Dermis blood vessel endothelial cell (primary cell): Measurements from ENCODE around the gene MAGI2. TPM values are rescaled to one million over a fixed set of nuclear protein-coding genes. Genes with fewer than 3 reads are reported as not detected.
"Not testable (repeated sequence)": the region's sequence is repeated elsewhere in the genome, so short reads cannot be mapped to it uniquely, and the experiment has no call there.

Source experiments
- DNase-seq: peaks from one replicate; pipeline ENCODE4 v3.0.0; 2010
- total RNA-seq: library from RNA; depleted of rRNA; stranded (reverse); fragments of >200 nt; gene quantifications from 2 replicates; pipeline ENCODE4 v1.2.3, GENCODE V29; 2014

The MAGI2 gene
- total RNA-seq, 1 donor from 2014 or later, result 2.4 TPM

GRCh38 chr7:79442766-79443165 is 10.7 kb downstream of the MAGI2 start:
- DNase-seq, result not testable (repeated sequence)

- no peak for DNase-seq
Measured at GRCh38 chr7:79436378-79436777, 17.1 kb downstream of the MAGI2 start.

GRCh38 chr7:79434867-79435266 is 18.6 kb downstream of the MAGI2 start:
- no peak for DNase-seq

- DNase-seq, result no peak
Measured at GRCh38 chr7:79434098-79434497, 19.4 kb downstream of the MAGI2 start.

GRCh38 chr7:79430391-79430790 is 23.1 kb downstream of the MAGI2 start:
- no peak for DNase-seq

- DNase-seq, result no peak
Measured at GRCh38 chr7:79425665-79426064, 27.8 kb downstream of the MAGI2 start.

- DNase-seq, result no peak
Measured at GRCh38 chr7:79421751-79422150, 31.7 kb downstream of the MAGI2 start.

- DNase-seq, result no peak
Measured at GRCh38 chr7:79420464-79420863, 33.0 kb downstream of the MAGI2 start.

- DNase-seq, result no peak
Measured at GRCh38 chr7:79414910-79415309, 38.6 kb downstream of the MAGI2 start.

GRCh38 chr7:79412915-79413314 is 40.6 kb downstream of the MAGI2 start:
- DNase-seq, result no peak

GRCh38 chr7:79412438-79412837 is 41.0 kb downstream of the MAGI2 start:
- DNase-seq, result no peak

GRCh38 chr7:79410345-79410744 is 43.1 kb downstream of the MAGI2 start:
- no peak for DNase-seq

GRCh38 chr7:79407351-79407750 is 46.1 kb downstream of the MAGI2 start:
- DNase-seq, result no peak

GRCh38 chr7:79406371-79406770 is 47.1 kb downstream of the MAGI2 start:
- no peak for DNase-seq

- no peak for DNase-seq
Measured at GRCh38 chr7:79405368-79405767, 48.1 kb downstream of the MAGI2 start.

- no peak for DNase-seq
Measured at GRCh38 chr7:79403879-79404278, 49.6 kb downstream of the MAGI2 start.

GRCh38 chr7:79403451-79403850 is 50.0 kb downstream of the MAGI2 start:
- no peak for DNase-seq

- no peak for DNase-seq
Measured at GRCh38 chr7:79401254-79401653, 52.2 kb downstream of the MAGI2 start.

- no peak for DNase-seq
Measured at GRCh38 chr7:79400222-79400621, 53.2 kb downstream of the MAGI2 start.

GRCh38 chr7:79398138-79398749 is 55.2 kb downstream of the MAGI2 start:
- peak; percentile 8 for DNase-seq

GRCh38 chr7:79386688-79387422 is 66.6 kb downstream of the MAGI2 start:
- DNase-seq, result peak; percentile 4

- no peak for DNase-seq
Measured at GRCh38 chr7:79381921-79382320, 71.5 kb downstream of the MAGI2 start.

GRCh38 chr7:79377097-79377496 is 76.4 kb downstream of the MAGI2 start:
- DNase-seq, result no peak

- no peak for DNase-seq
Measured at GRCh38 chr7:79376299-79377025, 77.0 kb downstream of the MAGI2 start.
